A549 (cell line): ENCODE measurements around the gene DCAF5.

ENCODE experiments used
- BCL3 ChIP-seq: fragments of >200 bp; sonication (Bioruptor Twin); formaldehyde crosslinking; IDR thresholded peaks from 3 replicates; pipeline ENCODE4 v1.6.1; 2016
- E2F6 ChIP-seq: IDR thresholded peaks from 2 replicates; pipeline ENCODE4 v1.6.1; 2012; ENCODE audit warnings: low read depth, borderline replicate concordance
- ELK1 ChIP-seq: fragments of 150-350 bp; IDR thresholded peaks from 2 replicates; pipeline ENCODE4 v1.6.1; 2014; ENCODE audit warnings: low read depth, mild to moderate bottlenecking, low read length
- GATA3 ChIP-seq: IDR thresholded peaks from 2 replicates; pipeline ENCODE4 v1.6.1; 2012; ENCODE audit warnings: borderline replicate concordance
- KDM5A ChIP-seq: fragments of 200-600 bp; sonication (generic); IDR thresholded peaks from 2 replicates; pipeline ENCODE4 v1.6.1; 2016; ENCODE audit warnings: antibody characterized with exemption, mild to moderate bottlenecking
- MAFK ChIP-seq: fragments of 450-650 bp; IDR thresholded peaks from 2 replicates; pipeline ENCODE4 v1.6.1; 2014; ENCODE audit not compliant: partially characterized antibody
- MAX ChIP-seq: IDR thresholded peaks from 2 replicates; pipeline ENCODE4 v1.6.1; 2012
- MAZ ChIP-seq: fragments of 150-350 bp; IDR thresholded peaks from 2 replicates; pipeline ENCODE4 v1.6.1; 2014; ENCODE audit warnings: antibody characterized with exemption, low read depth, low read length, borderline replicate concordance
- MYC ChIP-seq: IDR thresholded peaks from 2 replicates; pipeline ENCODE4 v1.6.1; 2012; ENCODE audit warnings: mild to moderate bottlenecking, inconsistent platforms, low read length, improper control_type of control experiment, borderline replicate concordance
- PHF8 ChIP-seq: fragments of 200-600 bp; sonication (generic); IDR thresholded peaks from 2 replicates; pipeline ENCODE4 v1.6.1; 2016; ENCODE audit warnings: low read depth, mild to moderate bottlenecking, antibody characterized with exemption, moderate library complexity, borderline replicate concordance
- POLR2A ChIP-seq: IDR thresholded peaks from 2 replicates; pipeline ENCODE4 v1.6.1; 2012; ENCODE audit warnings: mild to moderate bottlenecking, low read length
- RAD21 ChIP-seq, 2 experiments: fragments of >200 bp in 1 of 2; sonication (Bioruptor Twin) in 1 of 2; formaldehyde crosslinking in 1 of 2; IDR thresholded peaks in 1 of 2; conservative IDR thresholded peaks in 1 of 2; 2 replicates in 1 of 2; 3 replicates in 1 of 2; pipeline ENCODE4 v1.6.1; 2012 to 2018; ENCODE audit warnings: inconsistent platforms in 1 of 2
- REST ChIP-seq: fragments of 200-600 bp; sonication (generic); IDR thresholded peaks from 2 replicates; pipeline ENCODE4 v1.6.1; 2016; ENCODE audit warnings: antibody characterized with exemption, mild to moderate bottlenecking, moderate library complexity
- TF ChIP-seq, protein P1 (sequence below): fragments of >200 bp; sonication (Bioruptor Twin); formaldehyde crosslinking; IDR thresholded peaks from 3 replicates; pipeline ENCODE4 v1.5.1; 2016

- TF ChIP-seq, protein P1, sequence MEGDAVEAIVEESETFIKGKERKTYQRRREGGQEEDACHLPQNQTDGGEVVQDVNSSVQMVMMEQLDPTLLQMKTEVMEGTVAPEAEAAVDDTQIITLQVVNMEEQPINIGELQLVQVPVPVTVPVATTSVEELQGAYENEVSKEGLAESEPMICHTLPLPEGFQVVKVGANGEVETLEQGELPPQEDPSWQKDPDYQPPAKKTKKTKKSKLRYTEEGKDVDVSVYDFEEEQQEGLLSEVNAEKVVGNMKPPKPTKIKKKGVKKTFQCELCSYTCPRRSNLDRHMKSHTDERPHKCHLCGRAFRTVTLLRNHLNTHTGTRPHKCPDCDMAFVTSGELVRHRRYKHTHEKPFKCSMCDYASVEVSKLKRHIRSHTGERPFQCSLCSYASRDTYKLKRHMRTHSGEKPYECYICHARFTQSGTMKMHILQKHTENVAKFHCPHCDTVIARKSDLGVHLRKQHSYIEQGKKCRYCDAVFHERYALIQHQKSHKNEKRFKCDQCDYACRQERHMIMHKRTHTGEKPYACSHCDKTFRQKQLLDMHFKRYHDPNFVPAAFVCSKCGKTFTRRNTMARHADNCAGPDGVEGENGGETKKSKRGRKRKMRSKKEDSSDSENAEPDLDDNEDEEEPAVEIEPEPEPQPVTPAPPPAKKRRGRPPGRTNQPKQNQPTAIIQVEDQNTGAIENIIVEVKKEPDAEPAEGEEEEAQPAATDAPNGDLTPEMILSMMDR, result no peak
- TF ChIP-seq MYC, result no peak
- no peak for TF ChIP-seq BCL3
- TF ChIP-seq MAFK, result no peak
- TF ChIP-seq E2F6, result no peak
- TF ChIP-seq ELK1, result no peak
- TF ChIP-seq POLR2A, result no peak
- no peak for TF ChIP-seq MAX
- TF ChIP-seq MAZ, result no peak
- no peak for TF ChIP-seq RAD21 (conservative IDR thresholded peaks at IDR 0.05 in 1 of 2, IDR thresholded peaks at IDR 0.05 in 1 of 2)
- TF ChIP-seq REST, result no peak
- no peak for TF ChIP-seq GATA3
- TF ChIP-seq KDM5A, result no peak
- no peak for TF ChIP-seq PHF8
These were observed 96.7 kb downstream of the DCAF5 start for GRCh38 chr14:69055999-69056788.
